AML-193 (cell line): ENCODE results near the gene SPN.
A peak's percentile ranks its signal among the peaks of the same experiment; 100 is the strongest.
"Not testable (repeated sequence)": the region's sequence is repeated elsewhere in the genome, so short reads cannot be mapped to it uniquely, and the experiment has no call there.

ENCODE experiments used
- DNase-seq, 2 experiments: peaks; one replicate each; lab custom pipeline; 2025; lab: John Stamatoyannopoulos, UW

The SPN gene, protein sequence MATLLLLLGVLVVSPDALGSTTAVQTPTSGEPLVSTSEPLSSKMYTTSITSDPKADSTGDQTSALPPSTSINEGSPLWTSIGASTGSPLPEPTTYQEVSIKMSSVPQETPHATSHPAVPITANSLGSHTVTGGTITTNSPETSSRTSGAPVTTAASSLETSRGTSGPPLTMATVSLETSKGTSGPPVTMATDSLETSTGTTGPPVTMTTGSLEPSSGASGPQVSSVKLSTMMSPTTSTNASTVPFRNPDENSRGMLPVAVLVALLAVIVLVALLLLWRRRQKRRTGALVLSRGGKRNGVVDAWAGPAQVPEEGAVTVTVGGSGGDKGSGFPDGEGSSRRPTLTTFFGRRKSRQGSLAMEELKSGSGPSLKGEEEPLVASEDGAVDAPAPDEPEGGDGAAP

DNA sequence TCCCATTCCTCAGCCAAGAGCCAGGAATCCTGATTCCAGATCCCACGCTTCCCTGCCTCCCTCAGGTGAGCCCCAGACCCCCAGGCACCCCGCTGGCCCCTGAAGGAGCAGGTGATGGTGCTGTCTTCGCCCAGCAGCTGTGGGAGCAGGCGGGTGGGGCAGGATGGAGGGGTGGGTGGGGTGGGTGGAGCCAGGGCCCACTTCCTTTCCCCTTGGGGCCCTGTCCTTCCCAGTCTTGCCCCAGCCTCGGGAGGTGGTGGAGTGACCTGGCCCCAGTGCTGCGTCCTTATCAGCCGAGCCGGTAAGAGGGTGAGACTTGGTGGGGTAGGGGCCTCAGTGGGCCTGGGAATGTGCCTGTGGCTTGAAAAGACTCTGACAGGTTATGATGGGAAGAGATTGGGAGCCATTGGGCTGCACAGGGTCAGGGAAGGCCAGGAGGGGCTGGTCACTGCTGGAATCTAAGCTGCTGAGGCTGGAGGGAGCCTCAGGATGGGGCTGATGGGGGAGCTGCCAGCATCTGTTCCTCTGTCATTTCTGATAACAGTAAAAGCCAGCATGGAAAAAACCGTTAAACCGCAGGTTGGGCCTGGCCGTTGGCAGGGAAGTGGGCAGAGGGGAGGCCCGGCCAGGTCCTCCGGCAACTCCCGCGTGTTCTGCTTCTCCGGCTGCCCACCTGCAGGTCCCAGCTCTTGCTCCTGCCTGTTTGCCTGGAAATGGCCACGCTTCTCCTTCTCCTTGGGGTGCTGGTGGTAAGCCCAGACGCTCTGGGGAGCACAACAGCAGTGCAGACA is at the start of gene SPN:
Gene SPN, plus strand, starts transcription at position 232 of the 791 bp plus-strand sequence. Its CDS starts 482 bp downstream, at position 714.
- peak; percentile 79 to 80 for DNase-seq

DNA sequence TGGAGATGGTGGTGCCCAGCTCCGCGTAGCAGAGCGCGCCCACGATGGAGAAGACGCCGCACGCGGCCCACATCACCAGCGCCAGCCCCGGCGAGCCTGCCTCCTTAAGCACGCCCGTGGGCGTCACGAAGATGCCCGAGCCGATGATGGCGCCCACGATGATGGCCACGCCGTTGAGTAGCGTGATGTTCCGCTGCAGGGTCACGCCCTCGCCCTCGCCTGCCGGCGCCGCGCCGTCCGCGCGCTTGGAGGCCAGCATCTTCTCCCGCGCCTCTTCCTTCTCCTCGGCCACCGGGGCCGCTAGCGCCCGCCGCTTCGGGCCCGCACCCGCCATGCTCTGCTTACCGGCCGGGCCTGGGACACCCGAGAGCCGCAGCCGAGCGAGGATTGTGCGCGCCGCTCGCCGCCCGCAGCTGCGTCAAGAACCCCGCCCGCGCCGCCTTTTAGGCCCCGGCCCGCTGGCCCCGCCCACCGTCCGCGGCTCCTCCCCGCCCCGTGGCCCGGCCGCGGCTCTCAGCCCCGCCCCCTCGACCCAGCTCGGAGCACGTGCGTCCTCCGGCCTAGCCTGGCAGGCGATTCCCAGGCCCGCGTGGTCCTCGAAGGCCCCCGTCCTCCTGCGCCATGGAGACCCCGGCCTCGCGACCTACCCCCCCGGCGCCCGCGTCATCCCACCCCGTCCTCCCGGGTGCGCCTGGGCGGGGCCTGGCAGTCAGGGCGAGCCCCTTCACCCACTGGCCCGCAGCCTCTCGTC is 49.6 kb upstream of the SPN start:
- DNase-seq: peak; percentile 54 to 83

DNA sequence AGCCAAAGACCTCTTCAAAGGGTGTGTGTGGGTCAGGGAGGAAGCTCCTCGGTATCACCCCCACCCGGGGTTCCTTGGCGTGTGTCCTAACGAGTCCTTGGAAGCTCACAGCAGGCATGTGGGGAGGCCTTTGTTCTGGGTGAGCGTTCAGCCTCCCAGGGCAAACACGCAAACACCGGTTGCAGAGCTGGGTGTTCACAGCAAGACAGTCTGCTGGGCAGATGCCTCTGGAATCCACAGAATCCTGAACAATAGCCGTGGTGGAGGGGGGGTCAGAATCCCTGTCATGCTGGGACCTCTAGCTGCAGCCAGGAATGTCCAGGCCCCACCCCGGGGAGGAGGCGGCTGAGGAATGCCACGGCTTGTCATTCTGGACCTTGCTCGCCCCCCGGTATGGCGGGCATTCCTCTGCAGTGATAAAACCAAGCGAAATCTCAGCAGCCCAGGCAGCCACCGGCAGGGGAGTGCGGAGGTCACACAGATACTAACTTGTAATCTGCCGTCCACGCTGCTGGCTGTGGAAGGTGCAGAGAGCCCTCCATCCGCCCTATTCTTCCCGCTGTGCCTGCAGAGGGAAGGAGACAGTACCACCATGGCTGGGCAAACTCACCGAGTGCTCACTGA is 48.2 kb upstream of the SPN start:
- DNase-seq: not testable (repeated sequence)

DNA sequence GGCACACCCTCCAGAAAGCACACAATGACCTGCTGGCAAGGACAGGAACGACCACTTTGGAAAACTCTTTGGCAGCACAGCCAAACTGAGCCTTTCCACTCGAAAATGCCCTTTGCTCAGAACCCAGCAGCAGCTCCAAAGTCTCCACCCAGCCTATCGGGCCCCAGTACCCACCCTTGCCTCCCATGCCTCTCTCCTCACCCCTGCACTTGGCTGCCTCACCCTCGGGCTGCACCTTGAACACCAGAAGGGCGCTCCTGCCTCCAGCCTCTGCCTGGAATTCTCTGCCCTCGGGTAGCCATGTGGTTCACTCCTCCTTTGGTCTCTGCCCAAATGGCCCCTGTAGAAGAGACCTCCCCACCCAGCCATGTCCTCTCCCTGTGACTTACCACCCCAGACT is 46.9 kb upstream of the SPN start:
- not testable (repeated sequence) for DNase-seq

DNA sequence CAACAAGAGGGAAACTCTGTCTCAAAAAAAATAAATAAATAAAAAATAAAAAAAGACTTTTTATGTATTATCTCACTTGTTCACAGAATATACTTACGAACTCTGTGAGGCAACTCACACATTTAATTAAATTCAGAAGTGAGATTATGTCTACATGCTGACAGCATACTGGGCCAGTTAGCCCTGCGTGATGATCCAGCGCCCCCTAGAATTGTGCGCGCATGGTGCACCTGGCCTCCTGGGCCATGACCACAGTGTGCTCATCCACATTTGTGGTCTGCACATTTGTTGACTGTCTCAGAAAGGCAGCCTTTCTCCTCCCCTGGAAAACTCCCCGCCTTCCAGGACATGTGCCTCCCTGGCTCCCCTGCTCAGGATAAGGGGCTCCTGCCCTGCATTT is 42.5 kb upstream of the SPN start:
- not testable (repeated sequence) for DNase-seq

DNA sequence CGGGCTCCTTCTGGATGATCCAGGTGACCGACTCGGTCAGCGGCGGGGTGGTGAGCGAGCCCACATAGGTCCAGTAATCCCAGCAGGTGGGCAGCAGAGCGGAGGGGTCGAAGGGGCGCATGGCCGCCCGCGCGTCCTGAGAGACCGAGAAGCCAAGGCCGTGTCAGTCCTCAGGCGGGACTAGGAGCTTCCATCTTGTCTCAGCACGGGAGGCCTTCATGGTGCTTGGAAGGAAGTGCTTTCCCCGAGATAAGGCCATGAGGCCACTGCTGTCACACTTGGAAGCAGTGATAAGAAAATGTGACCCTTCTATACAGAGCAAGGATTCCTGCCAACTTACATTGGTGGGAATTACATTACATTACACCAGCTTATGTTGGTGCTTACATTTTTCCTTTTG is 40.3 kb upstream of the SPN start:
- DNase-seq: not testable (repeated sequence)

DNA sequence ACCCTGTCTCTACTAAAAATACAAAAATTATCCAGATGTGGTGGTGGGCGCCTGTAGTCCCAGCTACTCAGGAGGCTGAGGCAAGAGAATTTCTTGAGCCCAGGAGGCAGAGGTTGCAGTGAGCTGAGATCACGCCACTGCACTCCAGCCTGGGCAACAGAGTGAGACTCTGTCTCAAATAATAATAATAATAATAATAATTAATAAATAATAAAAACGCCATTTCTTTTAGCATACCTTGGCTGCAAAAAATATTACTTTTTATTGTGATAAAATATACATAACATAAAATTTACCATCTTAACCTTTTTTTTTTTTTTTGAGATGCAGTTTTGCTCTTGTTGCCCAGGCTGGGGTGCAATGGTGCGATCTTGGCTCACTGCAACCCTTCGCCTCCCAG is 39.8 kb upstream of the SPN start:
- DNase-seq: not testable (repeated sequence)

DNA sequence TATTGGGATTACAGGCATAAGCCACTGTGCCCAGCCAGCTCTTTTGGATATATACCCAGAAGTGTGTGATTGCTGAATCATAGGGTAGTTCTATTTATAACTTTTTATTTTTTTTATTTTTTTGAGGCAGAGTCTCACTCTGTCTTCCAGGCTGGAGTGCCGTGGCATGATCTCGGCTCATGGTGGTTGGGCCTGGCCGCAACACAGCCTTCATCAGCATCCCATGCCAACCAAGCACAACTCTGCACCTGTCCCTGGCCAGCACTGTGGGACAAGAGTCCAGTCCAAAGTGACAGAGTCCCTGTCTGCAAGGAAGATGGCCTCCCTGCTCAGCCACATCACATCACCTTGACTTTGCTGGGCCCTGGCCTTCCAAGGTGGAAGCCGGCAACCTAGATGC is 37.9 kb upstream of the SPN start:
- DNase-seq: not testable (repeated sequence)

DNA sequence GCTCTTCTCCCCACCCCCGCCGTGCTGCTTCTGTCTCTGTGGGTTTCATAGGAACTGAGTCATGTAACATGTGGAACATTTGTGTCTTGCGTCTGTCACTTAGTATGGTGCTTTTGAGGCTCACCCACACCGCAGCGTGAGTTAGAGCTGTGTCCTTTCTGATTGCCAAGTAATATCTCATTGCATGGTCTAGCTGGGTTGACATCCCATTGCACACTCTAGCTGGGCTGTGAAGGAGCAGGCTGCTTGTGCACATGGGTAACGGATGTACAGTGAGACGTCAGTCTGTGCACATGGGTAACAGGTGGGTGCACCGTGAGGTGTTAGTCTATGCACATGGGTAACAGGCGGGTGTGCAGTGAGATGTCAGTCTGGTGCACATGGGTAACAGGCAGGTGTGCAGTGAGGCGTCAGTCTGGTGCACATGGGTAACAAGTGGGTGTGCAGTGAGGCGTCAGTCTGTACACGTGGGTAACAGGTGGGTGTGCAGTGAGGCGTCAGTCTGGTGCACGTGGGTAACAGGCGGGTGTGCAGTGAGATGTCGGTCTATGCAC is 36.2 kb upstream of the SPN start:
- DNase-seq: not testable (repeated sequence)

DNA sequence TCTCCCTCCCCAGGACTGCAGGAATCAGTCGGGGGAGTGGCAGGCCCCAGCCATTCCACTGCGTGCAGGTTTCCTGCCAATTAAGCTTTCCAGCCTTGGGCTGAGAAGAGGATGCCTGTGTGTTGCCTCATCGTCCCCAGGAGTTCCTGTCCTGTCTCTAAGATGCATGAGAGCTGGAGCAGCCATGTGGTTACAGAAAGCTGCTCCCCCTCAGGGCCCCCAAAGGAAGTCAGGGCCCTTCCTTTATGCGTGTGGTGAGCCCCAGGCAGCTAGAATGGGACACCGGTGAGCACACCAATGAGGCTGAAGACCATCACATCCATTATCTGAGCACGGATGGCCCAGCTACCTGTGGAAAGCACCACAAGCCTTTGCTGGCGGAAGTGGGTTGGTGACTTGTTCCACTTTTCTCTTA is 35.4 kb upstream of the SPN start:
- DNase-seq: peak; percentile 24 to 25

DNA sequence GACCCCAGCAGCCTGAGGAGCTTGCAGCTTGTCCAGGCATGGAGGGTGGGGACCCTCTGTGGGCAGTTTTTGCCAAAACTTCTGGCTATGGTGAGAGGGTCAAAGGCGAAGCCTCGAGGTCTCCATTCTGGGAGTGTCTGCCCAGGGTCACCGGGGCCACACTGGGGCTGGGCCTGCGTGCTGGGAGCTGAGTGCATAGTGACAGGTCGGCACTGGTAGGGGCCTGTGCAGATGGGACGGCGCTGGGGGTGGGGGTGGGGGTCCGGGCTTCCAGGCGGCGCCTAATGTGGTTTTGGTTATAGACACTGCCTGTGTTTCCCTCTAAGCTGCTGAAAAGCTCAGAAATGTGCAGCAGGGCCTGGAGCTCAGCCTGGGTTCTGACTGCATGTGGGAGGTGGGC is 34.3 kb upstream of the SPN start:
- not testable (repeated sequence) for DNase-seq

DNA sequence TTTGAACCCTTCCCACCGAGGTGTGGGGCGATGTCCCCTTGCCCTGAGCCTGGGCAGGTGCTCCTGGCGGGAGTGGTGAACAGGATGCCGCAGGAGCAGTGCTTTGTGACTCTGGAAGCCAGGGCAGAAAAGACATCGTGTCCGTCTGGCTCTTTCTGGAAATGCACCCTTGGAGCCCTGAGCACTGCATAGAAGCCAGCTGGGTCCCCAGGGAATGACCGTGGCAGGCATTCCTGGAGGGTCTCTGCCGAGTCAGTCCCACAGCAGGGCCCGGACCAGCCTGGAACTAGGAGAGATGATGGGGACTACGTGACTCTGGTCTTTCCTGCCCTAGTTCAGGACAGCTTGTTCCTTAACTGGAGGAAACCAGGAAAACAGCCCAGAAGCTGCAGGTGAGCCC is 33.7 kb upstream of the SPN start:
- not testable (repeated sequence) for DNase-seq

DNA sequence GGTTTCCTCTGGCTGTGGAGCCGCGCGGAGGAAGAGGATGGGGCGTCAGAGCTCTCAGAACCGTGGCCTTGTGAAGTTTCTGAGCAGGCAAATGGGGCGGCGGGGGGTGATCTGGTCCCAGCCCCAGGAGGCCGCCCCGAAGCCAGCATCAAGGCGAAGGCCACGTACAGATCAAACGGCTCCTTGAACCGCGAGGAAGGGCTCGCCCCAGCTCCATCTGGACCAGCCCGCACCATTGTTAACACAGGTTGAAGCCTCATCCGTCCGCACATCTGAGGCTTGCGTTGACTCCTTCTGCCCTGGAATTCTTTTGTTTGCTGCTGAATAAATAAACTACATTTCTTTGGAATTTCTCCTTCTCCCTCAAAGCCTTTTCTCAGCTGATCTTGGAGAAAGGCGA is 31.4 kb upstream of the SPN start:
- DNase-seq: not testable (repeated sequence)

DNA sequence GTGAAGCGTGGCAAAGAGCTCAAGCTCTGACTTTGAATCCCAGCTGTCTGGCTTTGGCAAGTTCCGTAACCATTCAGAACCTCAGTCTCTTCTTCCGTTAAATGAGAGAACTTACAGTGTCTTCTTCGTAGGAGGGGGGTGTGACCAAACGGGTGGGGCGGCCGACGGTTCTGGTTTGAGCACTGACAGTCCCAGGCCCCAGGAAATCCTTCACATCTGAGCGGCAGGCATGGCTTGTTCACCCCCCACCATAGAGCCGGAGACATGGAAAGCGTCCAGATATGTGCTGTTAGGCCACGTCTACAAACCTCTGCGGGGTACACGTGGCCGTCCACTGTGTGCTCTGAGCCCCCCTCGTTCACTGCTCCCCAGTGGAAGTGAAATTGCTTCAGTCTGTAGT is 27.1 kb upstream of the SPN start:
- DNase-seq: not testable (repeated sequence)

DNA sequence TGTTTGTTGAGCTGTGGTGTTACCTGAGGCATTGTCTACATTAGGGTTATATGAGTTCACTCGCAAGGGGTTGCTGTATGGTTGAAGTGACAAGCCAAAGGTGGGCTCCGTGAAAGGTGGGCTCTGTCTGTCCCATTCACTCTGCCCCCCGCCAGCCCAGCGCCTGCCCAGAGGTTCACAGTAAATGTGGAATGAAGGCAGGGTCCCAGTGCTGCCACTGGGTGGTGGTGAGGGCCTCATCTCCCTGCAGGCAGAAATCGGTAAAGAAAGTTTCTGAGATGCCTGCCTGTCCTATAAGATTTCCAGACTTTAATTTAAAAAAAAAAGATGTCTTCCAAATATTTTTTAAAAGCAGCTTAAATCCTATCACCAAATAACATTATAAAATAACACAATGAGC is 26.7 kb upstream of the SPN start:
- not testable (repeated sequence) for DNase-seq

DNA sequence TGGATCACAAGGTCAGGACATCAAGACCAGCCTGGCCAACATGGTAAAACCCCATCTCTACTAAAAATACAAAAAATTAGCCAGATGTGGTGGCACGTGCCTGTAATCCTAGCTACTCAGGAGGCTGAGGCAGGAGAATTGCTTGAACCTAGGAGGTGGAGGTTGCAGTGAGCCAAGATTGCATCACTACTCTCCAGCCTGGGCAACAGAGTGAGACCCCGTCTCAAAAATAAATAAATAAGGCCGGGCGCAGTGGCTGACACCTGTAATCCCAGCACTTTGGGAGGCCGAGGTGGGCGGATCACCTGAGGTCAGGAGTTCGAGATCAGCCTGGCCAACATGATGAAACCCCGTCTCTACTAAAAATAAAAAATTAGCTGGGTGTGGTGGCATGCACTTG is 24.3 kb upstream of the SPN start:
- not testable (repeated sequence) for DNase-seq

DNA sequence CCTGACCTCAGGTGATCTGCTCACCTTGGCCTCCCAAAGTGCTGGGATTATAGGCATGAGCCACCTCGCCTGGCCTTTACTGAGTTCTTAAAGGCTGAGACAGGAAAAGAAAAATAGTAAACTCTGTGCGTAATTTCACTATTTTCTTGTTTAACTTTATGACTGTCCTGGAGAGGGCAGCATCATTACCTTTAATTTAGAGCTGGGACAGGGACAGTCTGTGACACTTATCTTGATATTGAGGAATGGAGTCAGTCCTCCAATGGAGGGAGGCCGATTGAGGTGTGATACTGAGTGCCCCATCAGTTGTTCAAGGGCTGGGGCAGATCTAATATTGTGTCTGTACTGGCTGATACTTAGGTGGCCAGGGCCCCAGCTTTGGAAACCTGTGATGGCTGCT is 21.5 kb upstream of the SPN start:
- peak; percentile 69 to 74 for DNase-seq

DNA sequence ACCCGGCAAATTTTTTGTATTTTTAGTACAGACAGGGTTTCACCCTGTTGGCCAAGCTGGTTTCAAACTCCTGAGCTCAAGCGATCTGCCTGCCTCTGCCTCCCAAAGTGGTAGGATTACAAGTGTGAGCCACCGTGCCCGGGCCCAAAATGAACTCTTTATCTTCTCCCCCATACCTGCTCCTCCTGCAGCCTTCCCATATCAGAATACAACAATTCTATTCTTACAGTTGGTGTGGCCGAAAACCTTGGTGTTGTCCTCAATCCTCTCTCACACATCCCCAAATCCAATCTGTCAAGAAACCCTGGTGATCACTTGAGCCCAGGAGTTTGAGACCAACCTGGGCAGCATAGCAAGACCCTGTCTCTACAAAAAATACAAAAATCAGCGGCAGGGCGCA is 19.5 kb upstream of the SPN start:
- no peak for DNase-seq

DNA sequence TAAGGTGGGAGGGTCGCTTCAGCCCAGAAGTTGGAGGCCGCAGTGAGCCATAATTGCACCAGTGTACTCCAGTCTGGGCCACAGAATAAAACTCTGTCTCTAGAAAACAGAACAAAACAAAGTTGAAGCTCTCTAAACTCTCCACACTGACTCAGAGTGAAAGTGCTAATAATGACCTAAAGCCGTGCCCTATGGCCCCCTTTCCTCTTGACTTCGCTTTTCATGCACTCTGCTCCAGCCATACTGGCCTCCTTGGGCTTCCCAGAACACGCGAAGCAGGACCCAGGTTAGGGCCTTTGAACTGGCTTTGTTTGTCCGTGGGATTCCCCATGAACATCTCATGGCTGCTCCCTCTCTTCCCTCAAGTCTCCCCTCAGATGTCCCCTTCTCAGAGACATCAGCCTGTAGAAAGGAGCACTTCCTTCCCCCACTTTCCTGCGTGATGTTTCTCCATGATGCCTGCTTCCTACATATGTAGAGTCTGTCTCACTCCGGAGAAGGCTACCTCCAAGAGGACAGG is 18.6 kb upstream of the SPN start:
- no peak for DNase-seq

DNA sequence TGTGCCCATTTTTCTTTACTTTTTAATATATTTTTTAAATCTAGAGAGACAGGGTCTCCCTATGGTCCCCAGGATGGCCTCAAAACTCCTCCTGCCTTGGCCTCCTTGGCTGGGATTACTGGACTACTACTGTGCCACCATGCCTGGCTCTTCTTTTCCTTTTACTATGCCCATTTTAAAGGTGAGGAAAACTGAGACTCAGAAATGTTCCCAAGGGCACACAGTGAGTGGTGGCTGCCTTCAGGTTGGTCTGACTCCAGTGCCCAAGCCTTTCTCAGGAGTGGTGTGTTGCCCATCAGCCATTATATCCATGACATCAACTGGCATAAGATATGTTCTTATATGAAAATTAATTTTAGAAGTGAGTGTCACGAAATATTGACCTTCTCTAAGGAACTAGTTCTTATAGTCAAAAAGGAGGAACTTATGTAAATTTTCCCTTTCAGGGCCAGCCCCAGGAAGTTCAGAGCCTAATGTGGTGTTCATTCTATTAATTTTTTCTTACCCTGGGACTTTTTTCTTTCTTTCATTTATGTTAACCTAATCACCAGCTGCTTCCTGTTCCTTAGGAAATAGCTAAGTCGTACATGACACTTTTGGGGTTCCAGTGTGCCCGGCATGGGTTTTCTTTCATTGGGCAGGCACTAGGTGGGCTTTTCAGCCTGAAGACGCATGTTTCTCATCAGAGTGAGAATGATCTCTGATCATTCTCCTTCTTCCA is 17.9 kb upstream of the SPN start:
- peak; percentile 31 to 65 for DNase-seq
